Hepatocyte (in vitro differentiated cells): ENCODE results near the gene TAF10.

ENCODE experiments used
- CTCF ChIP-seq: fragments of 200-600 bp; sonication (generic); IDR thresholded peaks from 2 replicates; pipeline ENCODE4 v1.5.1; 2016; ENCODE audit warnings: antibody characterized with exemption, mild to moderate bottlenecking; ENCODE audit not compliant: poor library complexity
- EZH2phosphoT487 ChIP-seq: fragments of 200-600 bp; sonication (generic); IDR thresholded peaks from one replicate; pipeline ENCODE4 v1.6.1; 2018; ENCODE audit warnings: antibody characterized with exemption, mild to moderate bottlenecking, low read depth, moderate library complexity; ENCODE audit not compliant: unreplicated experiment, severe bottlenecking

- TF ChIP-seq CTCF (no peak), EZH2phosphoT487 (no peak)
Measured at GRCh38 chr11:6571434-6572008, 40.5 kb downstream of the TAF10 start.
